Activated CD4-positive, alpha-beta T cell treated with anti-CD3 and anti-CD28 coated beads, Interleukin-2, amount 50 U/mL, for 4 hours (primary cell): ENCODE measurements around the gene C1QTNF1.
"Not testable (repeated sequence)": the region's sequence is repeated elsewhere in the genome, so short reads cannot be mapped to it uniquely, and the experiment has no call there.

ENCODE experiments used
- DNase-seq, 2 experiments: peaks; one replicate each; pipeline ENCODE4 v3.0.0-alpha.2; 2020

Gene C1QTNF1

DNA sequence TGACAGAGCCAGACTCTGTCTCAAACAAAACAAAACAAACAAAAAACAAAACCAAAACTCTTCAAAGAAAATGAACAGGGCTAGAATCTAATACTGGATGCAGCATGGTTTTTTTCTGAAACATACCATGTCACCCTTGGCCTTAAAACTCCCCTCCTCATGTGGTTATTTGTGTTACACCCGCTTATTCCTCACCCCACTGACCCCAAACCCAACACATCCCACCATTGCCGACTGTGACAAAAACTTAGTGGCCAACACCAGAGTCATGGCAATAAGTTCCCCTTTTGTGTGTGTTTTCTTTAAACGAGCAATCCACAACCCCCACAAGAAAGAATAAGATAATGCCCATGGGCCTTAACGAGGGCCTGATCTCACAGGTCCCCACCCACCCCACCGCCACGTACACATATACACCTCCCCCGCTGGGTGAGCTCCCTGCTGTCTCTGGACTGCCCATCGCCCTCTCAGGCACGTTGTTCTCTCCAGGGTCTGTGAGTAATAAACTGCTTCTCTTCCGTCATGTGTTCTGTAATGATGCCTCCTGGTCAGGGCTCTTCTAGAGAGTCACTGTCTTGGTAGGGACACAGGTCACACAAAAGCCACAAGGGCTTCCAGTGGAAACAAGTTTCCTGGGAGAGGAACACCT lies 33.9 kb downstream of the C1QTNF1 start:
- no peak for DNase-seq

GRCh38 chr17:79062691-79063090 lies 38.7 kb downstream of the C1QTNF1 start:
- DNase-seq, result no peak

GRCh38 chr17:79064026-79064425 lies 40.1 kb downstream of the C1QTNF1 start:
- no peak for DNase-seq

DNA sequence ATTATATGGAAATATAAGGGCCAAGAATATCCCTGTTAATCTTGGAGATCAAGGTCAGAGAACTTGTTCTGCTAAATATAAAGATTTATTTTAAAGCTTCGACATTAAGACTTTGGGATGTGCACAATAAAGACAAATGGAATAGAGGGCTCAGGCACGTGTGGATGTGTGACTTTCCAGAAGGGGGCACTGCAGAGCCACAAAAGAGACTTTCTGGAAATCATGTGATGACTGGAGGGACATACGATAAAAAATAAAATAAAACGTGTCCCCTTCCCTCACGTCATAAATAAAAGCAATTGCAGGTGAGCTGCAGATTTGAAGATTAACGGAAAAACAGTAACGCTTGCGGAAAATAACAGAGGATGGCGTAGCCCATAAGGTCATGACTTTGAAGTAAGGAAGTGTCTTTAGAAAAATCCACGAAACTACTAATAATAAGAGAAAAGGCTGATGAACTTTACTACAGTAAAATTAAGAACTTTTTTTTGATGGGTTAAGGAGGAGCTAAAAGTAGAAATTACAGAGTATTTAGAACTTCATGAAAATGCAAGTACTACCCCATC lies 41.2 kb downstream of the C1QTNF1 start:
- peak; percentile 56 to 59 for DNase-seq

DNA sequence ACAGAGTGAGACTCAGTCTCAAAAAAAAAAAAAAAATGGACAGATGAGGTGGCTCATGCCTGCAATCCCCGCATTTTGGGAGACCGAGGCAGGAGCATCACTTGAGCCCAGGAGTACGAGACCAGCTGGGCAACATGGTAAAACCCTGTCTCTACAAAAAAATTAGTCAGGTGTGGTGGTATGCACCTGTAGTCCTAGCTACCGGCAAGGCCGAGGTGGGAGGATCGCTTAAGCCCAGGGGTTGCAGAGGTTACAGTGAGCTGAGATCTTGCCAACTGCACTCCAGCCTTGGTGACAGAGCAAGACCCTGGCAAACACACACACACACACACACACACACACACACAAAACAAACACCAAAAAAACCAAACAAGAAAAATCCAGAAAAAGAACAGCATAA lies 43.0 kb downstream of the C1QTNF1 start:
- no peak for DNase-seq

GRCh38 chr17:79070266-79070880 lies 46.4 kb downstream of the C1QTNF1 start:
- DNase-seq, result no peak

DNA sequence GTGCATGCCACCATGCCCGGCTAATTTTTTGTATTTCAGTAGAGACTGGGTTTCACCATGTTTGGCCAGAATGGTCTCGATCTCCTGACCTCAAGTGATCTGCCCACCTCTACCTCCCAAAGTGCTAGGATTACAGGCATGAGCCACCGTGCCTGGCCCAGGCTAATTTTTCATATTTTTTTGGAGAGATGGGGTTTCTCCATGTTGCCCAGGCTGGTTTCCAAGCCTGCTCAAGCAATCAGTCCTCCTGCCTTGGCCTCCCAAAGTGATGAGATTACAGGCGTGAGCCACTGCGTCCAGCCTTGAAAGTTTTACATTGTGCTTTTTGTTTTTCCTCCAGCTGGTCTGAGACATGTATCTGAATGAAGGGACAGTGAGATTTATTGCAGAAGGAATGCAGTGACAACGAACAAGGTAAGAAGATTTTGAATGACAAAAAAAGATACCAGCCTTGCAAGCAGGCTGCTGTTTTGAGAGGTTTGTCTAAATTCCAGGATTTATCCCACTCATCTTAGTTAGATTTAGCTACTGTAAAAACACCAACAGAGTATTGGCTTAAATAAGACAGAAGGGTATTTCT lies 47.3 kb downstream of the C1QTNF1 start:
- no peak for DNase-seq

- no peak for DNase-seq
Observed at GRCh38 chr17:79072544-79072943, 48.6 kb downstream of the C1QTNF1 start.

DNA sequence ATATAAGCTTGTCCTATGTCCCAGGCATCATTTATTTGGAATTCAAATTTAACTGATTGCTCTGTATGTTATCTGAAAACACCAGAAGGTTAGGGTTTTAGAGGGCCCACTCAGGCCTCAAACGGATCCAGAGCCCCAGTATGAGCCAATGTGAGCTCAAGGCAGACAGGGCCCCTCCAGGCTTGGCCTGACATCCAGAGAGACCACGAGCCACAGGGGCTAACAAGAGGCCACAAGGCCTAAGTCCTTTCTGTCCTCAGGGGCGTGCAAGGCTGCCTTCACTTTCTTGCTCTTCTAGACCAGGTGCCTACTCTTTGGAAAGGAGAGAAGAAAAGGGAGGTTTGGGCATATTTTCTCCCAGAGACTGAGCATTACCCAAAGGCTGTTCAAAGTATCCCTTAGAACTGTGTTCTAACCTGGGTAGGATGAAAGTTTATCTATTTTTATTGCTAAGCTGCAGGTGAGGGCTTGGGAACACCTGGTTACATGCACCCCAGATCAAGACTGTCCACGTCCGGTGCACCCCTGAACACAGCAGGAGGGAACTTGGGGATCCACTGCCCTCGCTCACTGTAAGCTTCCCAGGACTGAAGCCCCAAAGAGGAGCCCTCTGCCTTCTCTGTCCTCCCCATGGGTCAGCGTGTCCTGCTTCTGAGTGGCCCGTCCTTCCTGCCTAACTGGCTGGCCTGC lies 49.2 kb downstream of the C1QTNF1 start:
- no peak for DNase-seq

GRCh38 chr17:79073706-79074088 lies 49.7 kb downstream of the C1QTNF1 start:
- DNase-seq, result no peak

GRCh38 chr17:79074121-79074648 lies 50.2 kb downstream of the C1QTNF1 start:
- not testable (repeated sequence) for DNase-seq

DNA sequence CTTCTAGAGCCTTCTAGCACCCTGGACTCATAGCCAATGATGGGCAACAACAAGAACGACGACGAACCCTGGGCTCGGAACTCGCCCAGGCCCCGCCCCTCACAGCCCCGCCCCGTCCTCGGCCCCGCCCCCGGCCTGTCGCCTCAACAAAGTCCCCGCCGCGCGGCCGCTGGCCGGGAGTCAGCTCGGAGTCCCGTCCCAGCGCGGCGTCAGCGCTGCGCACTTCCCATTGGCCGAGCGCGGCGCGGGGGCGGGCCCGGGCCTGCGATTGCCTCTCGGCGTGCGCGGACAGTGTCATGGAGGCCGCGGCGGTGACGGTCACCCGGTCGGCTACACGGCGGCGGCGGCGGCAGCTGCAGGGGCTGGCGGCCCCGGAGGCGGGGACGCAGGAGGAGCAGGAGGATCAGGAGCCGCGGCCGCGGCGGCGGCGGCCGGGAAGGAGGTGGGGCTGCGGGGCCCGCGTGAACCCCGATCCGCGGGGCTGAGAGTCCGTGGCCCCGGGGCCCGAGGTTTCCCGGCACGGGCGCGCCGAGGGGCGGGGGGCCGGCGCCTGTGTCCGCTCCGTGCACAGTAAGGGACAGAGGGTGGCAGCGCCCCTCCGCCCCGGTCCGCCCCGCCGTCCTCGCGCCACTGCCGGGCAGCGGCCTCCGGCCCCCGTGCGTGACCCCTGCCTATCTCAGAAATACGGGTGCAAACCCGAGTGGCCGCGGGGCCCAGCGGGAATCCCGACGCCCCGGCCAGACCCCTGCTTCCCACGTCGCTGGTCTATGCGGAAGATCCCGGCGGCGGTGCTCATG lies 50.9 kb downstream of the C1QTNF1 start, which contains the start of gene ENGASE:
TSS of gene ENGASE (plus strand) at position 176 of the 797 bp plus-strand sequence. CDS start at position 297, 121 bp downstream.
- peak; percentile 79 to 86 for DNase-seq

- DNase-seq, result no peak
Observed at GRCh38 chr17:79075446-79075750, 51.4 kb downstream of the C1QTNF1 start.

DNA sequence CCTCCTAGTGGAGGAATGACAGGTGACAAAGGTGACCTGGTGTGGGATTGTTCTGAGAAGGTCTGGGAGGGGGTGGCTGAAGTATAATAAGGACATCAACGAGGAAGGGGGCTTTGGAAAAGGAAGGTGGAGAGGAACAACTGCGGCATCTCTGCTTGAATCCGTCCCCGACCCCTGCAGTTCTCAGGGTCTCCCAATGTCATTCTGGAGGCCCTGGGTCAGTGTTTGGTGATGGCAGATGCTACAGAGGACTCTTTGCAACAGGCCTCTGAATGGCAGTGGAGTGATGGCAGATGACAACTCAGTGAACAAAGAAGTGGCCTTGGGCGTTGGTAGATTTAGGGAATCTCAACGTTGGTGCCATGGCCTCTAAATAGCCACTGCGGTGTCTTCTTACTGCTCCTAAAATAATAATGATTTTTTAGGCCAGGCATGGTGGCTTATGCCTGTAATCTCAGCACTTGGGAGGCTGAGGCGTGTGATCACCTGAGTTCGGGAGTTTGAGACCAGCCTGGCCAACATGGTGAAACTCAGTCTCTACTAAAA lies 52.0 kb downstream of the C1QTNF1 start:
- no peak for DNase-seq

- DNase-seq, result no peak
Observed at GRCh38 chr17:79077587-79077986, 53.6 kb downstream of the C1QTNF1 start.

DNA sequence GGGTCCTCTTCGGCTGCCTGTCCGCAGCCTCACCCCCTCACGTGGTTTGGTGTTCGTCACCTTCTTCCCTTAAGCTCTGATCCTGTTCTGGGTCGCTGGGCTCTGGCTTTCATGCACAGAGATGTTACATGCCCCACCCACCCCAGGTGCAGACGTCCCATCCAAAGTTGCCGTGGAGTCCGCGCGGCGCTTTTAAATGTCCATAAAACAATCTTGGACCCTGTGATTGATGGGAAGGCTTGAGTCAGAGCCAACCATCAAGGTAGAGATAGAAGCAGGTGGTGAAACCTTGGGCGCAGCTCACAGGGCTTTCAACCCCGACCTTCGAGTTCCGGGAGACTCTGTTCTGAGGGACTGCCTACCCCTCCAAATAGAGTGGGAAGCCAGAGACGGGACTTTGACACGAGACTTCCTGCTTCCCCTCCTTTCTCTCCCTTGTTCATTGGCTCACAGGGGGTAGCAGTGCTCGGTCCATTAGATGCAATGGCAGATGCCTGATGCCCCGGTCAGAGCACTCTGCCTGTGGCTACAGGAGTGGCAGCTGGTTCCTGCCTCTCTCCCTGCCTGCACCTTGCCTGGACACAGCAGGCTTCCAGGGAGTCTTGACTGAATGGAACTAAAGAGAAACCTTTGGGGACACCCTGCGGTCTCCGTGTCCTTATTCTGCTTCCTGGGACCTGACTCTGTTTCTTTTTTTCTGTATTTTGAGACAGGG lies 54.7 kb downstream of the C1QTNF1 start:
- DNase-seq, result no peak

DNA sequence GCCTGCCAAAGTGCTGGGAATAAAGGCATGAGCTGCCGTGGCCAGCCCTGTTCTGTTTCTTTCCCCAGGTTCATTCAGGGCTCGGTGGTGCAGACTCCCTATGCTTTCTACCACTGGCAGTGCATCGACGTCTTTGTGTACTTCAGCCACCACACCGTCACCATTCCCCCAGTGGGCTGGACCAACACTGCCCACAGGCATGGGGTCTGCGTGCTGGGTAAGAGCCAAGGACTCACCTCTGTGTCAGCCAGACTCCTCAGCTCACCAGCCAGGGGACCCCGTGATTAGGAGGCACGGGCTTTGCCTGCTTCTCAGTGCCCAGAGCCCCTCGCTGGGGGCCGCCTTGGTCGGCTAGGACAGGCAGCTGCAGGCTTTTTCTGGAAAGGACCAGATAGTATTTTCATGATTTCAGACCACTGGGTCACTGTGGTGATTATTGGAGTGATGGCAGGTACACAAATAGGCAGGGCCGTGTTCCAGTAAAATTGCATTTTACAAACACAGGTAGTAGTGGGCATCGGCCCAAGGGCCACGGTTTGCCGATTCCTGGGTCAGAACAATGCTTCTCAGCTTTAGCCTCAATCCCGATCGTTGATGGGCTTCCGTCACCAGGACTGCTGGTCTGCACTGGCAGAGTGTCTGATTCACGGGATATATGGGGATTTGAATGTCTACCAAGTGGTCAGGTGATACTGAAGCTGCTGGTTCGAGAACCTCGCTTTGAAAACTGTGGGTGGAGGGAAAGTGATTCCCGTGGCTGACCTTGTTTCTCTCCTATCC lies 55.6 kb downstream of the C1QTNF1 start:
- DNase-seq, result no peak

DNA sequence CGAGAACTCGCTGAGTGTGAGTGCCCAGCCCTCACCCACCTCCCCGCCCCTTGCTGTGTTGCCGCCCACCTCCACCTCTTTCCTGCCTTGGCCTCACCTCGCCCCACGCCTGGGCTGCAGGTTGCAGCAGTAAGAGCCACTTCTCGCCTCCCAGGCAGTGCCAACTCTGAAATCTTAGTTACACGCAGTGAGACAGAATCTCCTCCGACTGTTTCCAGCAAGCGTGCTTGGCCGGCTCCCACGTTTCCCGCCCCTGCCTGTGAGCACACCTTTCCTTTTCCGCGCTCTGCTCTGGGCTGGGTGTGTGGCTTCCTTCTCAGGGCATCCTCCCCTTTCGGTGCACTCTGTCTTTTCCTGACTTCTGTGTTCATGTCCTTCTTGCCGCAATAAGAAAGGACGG lies 56.4 kb downstream of the C1QTNF1 start:
- DNase-seq, result no peak

DNA sequence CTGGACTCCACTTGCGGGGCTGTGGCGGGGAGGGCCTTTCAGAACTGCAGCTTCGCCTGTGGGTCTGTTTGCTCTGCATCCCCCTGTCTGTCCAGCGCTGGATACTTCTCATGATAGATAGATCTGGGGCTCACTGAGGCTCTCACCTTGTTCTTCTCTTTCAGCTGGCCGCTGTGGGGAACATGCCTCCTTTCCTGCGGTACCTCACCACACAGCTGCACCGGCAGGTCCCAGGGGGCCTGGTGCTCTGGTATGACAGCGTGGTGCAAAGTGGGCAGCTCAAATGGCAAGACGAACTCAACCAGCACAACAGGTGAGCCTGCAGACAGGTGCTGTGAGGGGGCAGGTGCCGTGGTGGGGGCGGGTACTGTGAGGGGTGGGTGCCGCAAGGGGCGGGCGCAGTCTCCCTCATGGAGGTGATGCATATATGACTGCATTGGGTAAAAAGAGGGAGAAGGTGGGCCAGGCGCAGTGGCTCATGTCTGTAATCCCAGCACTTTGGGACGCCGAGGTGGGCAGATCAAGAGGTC lies 56.9 kb downstream of the C1QTNF1 start:
- DNase-seq, result no peak

DNA sequence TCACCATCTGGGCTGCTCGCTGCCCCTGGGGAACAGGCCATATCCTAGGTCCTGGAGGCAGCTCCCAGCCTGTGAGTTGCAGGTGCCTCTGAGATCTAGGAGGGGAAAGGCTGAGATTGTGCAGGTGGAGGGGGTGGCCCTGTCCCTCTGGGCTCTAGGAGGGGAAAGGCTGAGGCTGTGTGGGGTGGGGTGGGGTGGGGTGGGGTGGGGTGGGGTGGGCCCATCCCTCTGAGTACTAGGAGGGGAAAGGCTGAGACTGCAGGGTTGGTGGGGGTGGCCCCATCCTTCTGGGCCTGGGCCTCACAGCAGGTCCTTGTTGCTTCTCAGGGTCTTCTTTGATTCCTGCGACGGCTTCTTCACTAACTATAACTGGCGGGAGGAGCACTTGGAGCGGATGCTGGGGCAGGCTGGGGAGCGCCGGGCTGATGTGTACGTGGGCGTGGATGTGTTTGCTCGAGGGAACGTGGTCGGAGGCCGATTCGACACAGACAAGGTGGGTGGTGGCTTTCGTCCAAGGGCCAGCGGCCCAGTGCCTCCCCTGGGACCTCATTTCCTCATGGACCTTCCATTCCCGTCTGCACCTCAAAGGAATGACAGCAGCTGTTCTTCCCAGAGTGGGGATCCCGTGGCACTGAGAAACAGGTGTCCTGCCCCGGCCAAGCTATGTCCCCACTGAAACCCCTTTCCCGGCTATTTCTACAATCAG lies 57.8 kb downstream of the C1QTNF1 start:
- DNase-seq, result no peak
